EH (cell line): Measurements from ENCODE around the gene BOLL.
"Not testable (repeated sequence)": the region's sequence is repeated elsewhere in the genome, so short reads cannot be mapped to it uniquely, and the experiment has no call there.

Experiments used
- DNase-seq: peaks from one replicate; pipeline ENCODE4 v3.0.0-alpha.2; 2015; ENCODE audit warnings: low read depth

Gene BOLL, protein sequence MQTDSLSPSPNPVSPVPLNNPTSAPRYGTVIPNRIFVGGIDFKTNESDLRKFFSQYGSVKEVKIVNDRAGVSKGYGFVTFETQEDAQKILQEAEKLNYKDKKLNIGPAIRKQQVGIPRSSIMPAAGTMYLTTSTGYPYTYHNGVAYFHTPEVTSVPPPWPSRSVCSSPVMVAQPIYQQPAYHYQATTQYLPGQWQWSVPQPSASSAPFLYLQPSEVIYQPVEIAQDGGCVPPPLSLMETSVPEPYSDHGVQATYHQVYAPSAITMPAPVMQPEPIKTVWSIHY

DNA sequence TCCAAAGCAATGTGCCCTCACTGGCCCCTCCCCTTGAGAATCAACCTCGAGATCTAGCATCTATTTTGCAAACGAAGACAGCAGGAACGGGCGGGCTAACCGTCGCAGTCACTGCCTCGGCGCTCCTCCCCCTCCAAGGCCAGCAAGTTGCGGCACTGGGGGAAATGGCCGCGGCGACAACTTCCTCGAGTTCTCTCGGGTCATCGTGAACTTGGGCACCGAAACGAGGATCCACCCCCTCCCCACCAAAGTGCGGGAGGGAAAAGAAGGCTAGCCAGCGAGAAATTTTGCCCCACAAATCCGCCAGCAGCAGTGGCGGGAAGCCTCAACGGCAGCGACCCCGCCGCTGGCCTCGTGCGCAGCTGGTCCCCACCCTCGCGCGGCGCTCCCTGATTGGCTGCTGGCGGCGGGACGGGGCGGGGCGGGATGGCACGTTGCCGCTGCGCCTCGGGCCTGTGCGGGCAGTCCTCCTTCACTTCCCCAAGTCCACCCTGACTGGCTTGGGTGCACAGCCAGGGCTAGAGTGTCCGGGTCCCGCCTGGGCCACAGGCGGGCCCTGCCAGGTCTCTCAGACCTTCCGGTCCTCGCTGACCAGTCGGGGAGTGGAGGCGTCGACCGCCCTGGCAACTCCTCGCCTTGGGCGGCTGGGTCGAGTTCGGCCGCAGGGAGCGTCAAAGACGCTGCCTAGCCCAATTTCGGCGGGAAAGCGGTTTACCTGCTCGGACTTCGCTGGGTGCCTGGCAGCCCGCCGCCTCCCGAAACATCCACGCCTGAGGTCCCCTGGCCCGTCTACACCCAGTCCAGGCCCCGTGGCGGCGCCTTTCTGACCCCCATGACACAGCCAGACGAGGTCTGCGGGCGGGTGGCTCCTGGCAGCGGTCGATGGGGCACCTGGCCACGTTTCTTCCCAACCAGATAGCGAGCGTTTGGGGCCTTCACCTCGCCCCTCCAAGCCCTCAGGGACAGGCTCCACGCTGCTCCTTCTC lies at the start of gene BOLL:
BOLL (minus strand) TSS at position 364 of the 986 bp plus-strand sequence. CDS start 3,469 bp downstream, outside the sequence.
- no peak for DNase-seq

DNA sequence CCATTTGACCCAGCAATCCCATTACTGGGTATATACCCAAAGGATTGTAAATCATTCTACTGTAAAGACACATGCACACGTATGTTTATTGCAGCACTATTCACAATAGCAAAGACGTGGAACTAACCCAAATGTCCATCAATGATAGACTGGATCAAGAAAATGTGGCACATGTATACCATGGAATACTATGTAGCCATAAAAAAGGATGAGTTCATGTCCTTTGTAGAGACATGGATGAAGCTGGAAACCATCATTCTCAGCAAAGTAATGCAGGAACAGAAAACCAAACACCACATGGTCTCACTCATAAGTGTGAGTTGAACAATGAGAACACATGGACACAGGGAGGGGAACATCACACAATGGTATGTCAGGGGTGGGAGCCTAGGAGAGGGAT lies 49.7 kb upstream of the BOLL start:
- not testable (repeated sequence) for DNase-seq

DNA sequence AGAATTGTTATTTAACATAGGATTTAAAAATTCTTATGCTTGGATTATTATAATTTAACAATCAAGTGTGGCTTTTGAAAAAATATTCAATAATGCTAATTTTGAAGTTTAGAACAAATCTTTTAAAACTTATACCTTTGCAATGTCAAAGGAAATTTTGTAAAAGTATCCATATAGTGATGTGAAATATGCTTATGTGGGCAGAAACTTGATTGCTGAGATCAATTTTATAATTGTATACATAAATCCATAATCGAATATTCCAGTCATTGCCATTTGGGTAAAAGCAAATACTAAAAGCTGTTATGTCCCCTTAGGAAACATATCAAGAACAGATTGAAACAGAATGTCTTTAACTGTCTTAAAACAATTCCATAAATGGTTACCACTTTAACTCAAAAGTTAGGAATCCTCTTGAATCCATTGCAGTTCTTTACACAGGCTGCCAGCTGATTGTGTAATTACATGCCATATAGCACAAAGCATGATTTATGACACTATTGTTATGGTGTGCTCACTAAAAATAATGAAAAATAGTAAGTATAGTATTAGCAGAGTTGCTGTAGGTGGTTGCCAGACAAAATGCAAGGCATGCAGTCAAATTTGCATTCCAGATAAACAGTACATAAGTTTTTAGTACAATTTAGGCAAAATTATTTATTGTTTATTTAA lies 43.5 kb upstream of the BOLL start:
- peak; percentile 11 for DNase-seq

DNA sequence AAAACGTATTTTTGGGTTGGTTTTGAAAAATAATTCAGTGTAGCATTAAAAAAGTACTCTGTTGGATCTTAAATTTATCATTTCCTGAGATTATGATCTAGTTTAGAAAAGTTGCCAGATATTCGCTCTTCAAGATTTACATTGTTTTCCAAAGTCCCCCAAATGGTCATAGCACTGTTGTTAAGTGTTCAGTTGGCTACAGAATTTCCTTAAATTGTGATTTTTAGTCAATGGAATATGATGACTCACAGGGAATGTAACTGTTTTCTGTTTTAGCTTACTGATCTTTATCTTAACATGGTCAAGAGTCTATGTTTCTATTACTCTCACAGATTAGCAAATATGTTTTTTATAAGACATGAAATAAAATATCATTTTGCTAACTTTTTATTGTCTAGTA lies 42.5 kb upstream of the BOLL start:
- peak; percentile 9 for DNase-seq

DNA sequence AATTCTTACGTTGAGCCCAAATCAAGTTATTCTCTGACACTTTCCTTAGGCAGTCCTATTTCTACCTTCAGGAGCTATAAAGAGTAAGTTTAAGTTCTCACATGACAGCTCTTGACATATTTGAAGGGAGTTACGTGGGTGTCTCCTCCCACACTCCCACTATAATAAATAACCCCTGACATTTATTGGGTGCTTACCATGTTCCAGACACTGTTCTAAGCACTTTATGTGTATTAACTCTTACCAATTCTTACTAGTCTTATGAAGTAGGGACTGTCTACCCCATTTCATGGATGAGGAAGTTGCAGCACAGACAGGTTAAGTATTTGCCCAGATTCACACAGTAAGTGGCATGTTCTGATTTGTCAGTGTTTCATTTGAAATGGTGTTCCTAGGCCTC lies 37.2 kb upstream of the BOLL start:
- DNase-seq, result no peak

DNA sequence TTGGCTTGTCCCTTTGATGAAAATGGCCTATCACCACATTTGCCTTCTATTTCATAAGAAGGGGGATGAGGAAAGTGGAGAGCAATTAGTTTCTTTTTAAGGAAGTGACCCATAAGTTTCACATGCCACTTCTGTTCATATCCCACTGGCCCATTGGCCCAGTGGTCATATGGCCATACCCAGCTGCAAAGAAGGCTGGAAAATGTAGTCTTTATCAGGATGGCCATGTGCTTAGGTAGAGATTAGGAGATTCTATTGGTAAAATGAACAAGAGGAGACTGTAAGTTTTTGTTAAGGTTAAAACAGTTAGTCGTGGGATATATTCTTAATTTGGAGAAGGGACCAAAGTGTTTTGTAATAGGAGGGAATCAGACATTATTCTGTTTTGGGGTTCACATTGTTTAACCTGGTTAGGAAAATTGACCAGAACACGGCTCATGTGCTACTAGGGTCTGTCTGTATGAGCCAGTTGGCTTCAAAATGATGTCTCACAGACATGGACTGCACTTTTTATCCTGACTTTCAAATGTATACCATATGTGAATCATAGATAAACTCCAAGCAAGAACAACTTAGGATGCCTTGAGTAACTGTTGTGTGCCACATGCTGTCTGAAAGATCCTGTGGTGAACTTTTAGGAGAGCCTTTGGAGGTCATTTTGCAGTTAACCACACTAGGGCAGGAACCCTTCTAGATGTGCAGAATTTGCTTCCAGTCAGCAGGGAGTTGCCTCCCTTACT lies 36.6 kb upstream of the BOLL start:
- DNase-seq, result no peak

DNA sequence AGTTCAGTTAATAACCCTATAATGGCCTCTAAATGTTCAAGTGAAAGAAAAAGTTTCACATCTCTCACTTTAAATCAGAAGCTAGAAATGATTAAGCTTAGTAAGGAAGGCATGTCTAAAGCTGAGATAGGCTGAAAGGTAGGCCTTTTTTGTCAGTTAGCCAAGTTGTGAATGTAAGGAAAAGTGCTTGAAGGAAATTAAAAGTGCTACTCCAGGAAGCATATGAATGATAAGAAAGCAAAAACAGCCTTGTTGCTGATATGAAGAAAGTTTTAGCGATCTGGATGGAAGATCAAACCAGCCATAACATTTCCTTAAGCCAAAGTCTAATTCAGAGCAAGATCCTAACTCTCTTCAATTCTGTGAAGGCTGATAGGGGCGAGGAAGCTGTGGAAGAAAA lies 29.4 kb upstream of the BOLL start:
- no peak for DNase-seq

DNA sequence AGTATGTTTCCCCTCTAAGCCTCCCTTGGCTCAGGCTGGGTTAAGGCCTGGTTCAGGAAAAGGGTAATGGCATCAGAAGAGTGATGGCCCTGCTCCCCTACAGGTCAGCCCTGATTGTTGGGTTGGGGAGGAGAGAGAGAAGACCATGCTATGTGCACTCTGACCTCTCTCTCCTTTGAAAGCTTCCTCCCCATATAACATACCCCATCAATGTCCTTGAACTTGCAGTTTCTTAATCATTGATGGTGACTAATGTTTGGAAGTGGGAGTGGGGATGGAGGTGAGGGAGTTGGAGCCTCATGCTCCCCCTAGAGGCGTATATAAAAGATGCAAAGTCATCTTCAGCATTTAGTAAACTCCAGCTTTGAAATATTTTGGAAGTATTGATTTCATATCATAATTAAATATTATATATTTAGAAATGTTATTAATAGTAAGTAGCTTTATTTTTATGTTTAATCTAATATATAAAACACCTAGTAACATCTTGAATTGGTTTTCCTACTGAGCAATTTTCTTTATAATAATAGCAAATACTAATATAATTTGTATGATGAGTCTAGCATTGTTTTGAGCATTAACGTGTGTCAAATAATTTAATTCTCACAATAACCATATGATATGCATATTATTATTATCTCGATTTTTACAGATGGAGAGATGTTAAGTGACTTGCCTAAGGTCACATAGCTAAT lies 28.1 kb upstream of the BOLL start:
- peak; percentile 55 for DNase-seq

DNA sequence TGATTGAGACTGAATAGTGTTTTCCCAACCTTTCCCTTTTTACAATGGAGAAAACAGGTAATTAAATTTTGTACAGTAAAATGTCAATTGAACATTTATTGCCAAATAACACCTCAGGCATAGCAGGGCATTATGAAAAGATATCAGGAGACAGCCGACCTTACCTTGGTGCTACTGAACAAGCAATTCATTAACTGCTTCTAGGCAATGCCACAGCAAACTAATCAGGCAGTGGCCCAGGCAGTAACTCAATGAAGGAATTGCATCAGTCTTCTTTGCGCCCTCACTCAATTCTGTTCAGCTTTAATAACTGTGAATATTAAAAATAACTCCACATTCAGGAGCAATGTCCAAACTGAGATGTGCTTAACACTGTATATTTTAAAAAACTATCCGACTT lies 25.4 kb upstream of the BOLL start:
- DNase-seq, result no peak

DNA sequence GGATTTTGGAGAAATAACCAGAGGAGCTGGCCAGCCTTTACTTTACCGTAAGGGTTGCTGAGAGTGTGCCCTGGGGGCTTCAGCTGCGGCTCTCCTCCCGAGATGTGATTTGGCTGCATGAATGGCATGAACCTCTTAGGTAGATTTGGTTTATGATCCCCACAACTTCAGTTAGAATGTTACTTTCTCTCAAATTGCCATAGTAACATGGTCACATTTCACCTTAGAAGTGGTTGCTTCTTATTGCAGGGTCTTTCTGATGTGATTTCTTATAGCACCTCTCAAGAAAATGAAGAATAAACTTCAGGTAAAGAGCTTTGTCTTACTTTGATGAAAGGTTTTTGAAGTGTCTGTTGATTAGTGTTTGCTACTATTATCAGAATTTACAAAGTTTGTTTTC lies 24.9 kb upstream of the BOLL start:
- no peak for DNase-seq

DNA sequence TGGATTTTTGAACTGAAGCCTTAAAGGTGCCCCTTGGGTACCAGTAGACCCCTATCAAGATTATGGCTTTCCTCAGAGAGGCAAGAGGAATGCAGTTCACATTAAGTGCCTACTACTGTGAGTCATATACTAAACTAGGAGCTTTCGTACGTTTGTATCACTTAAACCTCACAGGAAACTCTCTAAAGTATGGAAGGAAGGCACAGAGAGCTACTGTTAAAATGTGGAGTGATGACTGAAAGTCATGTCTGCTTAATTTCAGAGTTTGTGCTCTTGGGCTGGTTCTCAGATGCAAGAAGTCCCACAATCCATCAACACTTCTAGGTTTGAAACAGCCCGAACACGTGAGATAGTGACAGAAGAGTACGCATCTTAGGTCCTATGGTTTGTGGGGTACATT lies 23.9 kb upstream of the BOLL start:
- DNase-seq, result no peak

DNA sequence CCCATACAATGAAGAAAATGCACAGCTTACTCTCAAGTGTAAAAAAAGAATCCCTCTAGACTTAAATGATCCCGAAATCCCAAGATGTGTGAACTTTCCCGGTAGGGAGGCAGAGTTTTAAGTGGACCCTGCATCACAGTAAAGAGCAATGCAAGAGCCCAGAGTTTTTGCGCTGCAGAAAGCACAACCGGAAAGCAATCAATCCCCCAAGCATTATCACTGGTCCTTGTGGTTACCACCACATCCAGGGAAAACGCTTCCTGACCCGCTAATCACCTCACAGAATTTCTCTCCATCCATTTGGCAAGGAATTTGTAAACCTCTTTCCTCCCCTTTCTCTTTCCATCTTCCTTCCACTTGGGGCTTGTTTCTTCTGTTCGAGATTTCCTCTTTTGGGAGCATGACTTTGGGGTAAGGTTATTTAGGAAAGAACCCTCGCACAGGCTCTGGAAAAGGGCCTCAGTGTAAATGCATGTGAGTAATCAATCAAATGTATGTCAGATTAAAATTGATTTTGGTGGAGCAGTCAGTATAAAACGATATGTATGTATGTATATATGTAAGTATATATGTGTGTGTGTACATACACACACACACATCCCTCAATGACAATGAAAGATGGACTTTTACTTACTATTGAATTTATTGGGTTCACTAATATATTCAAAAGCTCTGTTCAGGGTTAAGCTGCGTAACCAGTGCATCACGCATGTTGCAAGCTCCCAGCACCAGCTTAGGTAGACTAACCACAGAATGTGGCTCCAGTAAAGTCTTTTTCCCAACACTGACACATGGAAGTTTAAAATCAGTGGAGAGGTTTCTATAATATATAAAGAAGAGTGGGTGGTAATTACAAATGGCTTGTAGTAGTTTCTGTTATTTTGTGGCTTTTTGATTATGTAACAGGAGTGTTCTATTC lies 20.9 kb upstream of the BOLL start:
- no peak for DNase-seq

DNA sequence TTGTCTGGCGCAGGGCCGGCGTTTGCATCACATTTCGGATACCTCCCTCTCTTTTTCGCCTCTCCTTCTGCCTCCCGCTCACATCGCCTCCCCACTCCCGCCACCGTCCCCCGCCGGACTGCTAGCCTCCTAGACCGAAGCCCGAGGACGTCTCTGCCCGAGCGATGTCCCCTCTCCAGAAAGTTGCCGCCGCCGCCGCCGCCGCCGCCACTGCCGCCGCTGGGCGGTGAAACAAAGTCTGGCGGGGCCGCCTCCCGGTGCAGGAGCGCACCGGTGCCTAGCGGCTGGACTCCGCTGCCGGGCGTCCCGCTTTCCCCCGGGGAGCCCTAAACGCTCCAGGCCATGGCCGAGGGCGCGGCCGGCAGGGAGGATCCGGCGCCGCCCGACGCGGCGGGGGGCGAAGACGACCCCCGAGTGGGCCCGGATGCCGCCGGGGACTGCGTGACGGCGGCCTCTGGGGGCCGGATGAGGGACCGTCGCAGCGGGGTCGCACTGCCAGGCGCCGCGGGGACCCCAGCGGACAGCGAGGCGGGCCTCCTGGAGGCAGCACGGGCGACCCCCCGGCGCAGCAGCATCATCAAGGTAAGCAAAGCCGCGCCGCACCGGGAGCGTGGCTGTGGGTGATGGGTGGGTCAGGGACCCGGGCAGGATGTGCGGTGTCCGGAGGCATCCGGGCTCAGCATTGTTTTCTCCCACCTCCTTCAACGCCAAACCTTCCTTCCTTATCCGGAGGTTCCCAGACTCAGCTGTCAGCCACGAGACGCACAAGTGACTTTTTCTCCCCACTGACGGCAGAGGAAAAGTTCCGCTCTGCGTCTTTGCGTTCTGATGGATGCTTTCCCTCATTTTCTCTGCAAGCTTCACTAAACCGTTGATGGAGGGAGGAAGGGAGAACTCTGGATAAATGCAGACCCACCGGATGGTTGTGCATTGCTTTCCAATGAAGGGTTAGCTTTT lies 19.9 kb upstream of the BOLL start:
- DNase-seq, result peak; percentile 14

DNA sequence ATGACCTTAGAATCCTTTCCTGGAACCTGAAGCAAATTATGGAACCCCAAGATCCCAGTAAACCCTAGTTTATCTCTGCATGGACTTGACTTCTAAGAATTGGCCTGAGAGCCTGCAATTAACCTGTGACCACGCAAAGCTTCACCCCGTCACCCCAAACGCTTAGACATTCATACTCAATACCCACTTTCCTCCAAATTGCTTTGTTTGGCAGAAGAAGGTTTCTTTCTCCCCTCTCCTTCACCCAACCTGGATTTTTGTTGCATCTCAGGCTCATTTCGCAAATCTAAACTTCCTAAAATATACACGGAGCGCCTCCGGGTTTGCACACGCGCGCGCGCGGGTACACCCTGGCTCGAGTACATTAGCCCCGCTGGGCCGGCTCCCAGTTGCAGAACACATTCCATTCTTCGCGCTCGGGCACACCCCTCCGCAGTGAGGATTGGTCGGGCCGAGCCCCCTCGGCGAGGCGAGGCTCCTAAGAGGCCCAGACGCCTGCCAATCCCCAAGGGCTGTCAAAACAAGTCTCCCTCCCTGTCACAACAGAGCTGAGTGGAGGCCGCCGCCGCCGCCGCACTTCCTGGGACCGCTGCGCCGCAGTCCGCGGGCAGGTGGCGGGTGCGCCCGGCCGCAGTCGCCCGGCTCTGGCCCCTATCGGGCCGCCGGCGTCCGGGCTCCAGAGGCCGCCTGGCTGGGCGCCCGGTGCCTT lies 19.1 kb upstream of the BOLL start, which contains the start of gene PLCL1:
PLCL1 (plus strand) TSS at position 545 of the 709 bp plus-strand sequence.
- peak; percentile 90 for DNase-seq

DNA sequence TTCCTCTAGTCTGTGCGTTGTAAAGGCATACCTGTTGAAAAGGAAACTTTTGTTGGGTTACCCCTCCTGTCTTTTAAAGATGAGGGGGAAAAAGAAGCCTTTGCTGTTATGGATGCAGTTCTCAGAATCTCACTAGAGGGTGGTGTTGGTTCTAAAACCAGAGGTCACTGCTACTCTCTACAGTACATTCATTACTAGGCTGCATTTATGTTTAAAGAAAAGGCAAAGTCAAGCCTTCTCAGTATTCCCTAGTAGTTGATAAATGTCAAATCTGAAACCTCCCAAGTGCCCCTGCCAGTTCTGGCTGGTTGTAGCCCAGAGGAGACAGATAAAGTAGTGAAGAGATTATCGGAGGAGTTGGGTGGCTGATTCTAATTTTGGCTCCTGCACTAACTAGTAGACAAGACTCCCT lies 17.9 kb upstream of the BOLL start:
- DNase-seq, result peak; percentile 59

DNA sequence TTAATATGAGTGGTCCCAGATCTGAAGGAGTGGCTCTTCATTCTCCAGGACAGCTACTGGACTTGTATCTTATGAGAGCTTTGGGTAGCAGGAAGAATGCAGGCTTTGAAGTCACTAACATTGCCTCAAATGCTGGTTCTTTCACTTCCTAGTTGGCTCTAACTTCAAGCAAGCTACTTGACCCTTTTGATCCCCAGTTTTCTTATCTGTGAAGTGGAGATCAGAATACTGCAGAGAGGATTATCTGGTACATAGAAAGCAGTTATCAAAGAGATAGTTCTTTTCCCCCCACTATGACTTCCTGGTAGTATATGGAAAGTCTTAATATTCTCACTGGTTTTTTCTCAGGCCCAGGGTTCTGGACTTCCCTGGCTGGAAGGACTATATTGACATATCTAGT lies 15.9 kb upstream of the BOLL start:
- no peak for DNase-seq

DNA sequence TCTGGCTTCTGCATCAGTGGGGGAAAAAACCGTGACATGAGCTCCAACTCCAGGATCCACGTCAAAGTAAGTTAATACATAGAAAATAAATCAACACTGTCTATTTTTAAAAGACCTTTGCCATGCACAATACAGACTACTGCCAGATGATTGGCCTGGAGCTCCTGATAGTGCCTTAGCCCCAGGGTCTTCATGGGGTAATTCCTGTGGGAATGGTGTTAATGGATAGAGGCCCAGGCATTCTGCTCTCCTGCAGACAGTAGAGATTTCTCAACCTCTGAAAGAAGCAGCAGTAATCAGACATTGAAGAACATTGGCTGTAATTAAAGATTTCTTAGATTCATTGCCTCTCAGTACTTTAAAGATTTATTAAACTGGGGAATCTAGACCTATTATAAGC lies 15.0 kb upstream of the BOLL start:
- DNase-seq, result no peak

DNA sequence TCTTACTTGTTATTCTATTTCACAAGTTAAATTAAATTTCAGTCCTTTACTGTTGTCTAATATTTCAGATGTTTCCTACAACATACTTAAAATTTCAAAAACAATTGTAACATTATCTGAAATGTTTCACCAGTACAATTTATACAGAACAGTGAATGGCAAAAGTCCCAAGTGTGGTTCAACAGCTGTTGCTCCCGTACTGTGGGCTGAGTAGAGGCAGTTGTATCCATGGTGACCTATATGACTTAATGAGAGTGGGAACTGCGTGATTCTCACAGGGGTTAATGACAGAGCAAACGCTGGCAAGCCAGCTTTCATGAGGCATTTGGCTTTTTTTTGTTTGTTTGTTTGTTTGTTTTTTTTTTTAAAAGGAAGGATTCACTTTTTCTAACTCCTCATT lies 13.9 kb upstream of the BOLL start:
- DNase-seq, result no peak
